GM12872 (cell line): ENCODE data around the gene MYD88.

Experiments
- CTCF ChIP-seq: IDR thresholded peaks from 3 replicates; pipeline ENCODE4 v1.5.1; 2011; ENCODE audit warnings: low read depth, mild to moderate bottlenecking, low read length, moderate library complexity; ENCODE audit not compliant: insufficient read depth

MYD88 gene

GRCh38 chr3:38163117-38163840 is 24.8 kb downstream of the MYD88 start:
- peak; percentile 44; the same call in 2 of the 3 replicates for TF ChIP-seq CTCF

- no peak for TF ChIP-seq CTCF
Observed at GRCh38 chr3:38163841-38164642, 25.6 kb downstream of the MYD88 start.

GRCh38 chr3:38164643-38164951 is 26.1 kb downstream of the MYD88 start:
- TF ChIP-seq CTCF = no peak

GRCh38 chr3:38164952-38165721 is 26.7 kb downstream of the MYD88 start, which contains the start of gene OXSR1:
OXSR1 (plus strand) TSS chr3:38165537; CDS start chr3:38165877, 340 bp downstream.
- no peak for TF ChIP-seq CTCF

- TF ChIP-seq CTCF = no peak
Observed at GRCh38 chr3:38165722-38166387, 27.4 kb downstream of the MYD88 start.

GRCh38 chr3:38167591-38167990 is 29.1 kb downstream of the MYD88 start:
- TF ChIP-seq CTCF = no peak
